AG04450 (cell line): ENCODE measurements around the gene SARM1. TPM values are rescaled to one million over a fixed set of nuclear protein-coding genes. Genes with fewer than 3 reads are reported as not detected.
A peak's percentile ranks its signal among the peaks of the same experiment; 100 is the strongest.

Source experiments
- CTCF ChIA-PET: fragments of 300-600, 350-600 bp; formaldehyde crosslinking; extraction: SDS; loops from one replicate; lab custom pipeline; 2022; ENCODE audit warnings: antibody characterized with exemption, inconsistent platforms; lab: Charles Lee
- POLR2A ChIA-PET: fragments of 350-600 bp; formaldehyde crosslinking; extraction: SDS; loops from one replicate; lab custom pipeline; 2021; ENCODE audit warnings: antibody characterized with exemption, inconsistent platforms; lab: Yijun Ruan, JAX
- DNase-seq: peaks from one replicate; pipeline ENCODE4 v3.0.0-alpha.2; 2011; ENCODE audit warnings: low read depth, low spot score
- H3K27ac ChIP-seq: one replicate; pipeline ENCODE4 v1.5.1; 2012; ENCODE audit warnings: low read depth, low read length, control low read depth
- H3K27me3 ChIP-seq: one replicate; pipeline ENCODE4 v1.6.0; 2012; ENCODE audit warnings: low read length; ENCODE audit not compliant: control insufficient read depth, insufficient read depth
- H3K4me3 ChIP-seq: 2 replicates; pipeline ENCODE4 v1.5.1; 2011; ENCODE audit warnings: mild to moderate bottlenecking, low read depth, low read length, control low read depth
- H3K9me3 ChIP-seq: 2 replicates; pipeline ENCODE4 v1.5.1; 2012; ENCODE audit warnings: low read length; ENCODE audit not compliant: control insufficient read depth, insufficient read depth
- CTCF ChIP-seq: IDR thresholded peaks from 2 replicates; pipeline ENCODE4 v1.5.1; 2011; ENCODE audit warnings: low read depth, low read length, control low read depth, inconsistent platforms
- polyA plus RNA-seq: library from polyadenylated mRNA; depleted of rRNA; stranded (reverse); fragments of >200 nt; gene quantifications from 2 replicates; pipeline ENCODE4 v1.2.3, GENCODE V29; 2011

The SARM1 gene
- polyA plus RNA-seq, 1 experiment, result 6.2 TPM

DNA sequence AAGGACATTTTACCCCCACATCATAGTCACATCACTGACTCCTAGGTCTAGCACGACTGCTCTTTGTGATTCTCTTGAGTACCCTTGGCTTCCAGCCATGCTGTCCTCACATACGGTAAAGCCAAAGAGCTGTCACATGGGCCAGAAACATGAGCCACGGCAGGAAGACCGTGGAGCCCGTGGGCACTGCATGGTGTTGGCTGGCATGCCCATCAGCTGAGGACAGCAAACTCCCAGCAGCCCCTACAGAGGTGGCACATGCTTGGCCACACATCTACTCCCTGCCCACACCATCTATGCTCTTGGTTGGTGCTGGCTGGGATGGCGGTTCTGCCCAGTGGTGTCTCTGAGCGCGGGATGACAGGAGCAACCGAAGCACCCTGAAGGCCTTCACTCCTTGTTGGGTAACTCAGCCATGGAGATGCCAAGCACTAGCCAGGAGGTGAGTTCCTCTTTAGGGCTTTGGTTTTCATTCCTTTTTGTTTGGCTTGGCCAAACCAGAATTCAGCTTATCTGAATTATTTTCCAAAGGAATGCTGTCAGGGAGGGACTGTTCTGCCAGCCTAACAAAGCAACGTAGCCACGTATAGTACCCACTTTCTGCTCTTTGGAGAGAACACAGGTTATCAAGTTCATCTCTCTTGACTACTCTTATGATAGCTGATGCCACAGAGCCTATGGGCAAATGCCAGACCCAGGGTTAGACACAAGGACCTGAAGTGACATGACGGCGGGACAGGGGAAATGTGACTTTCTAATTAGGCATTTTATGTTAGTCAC is 25.9 kb upstream of the SARM1 start:
- Histone ChIP-seq H3K9me3 (no peaks in the 10 kb centered on the region), H3K27me3 (no peaks in the 10 kb centered on the region), H3K4me3 (no peak overlapping the region), H3K27ac (peak overlapping the region; percentile 43)
- no peak for DNase-seq
- CTCF ChIA-PET, result interaction anchor here (0.8 kb wide), 1 partner anchor 195 kb away, joined by 3 read pairs; no protein-coding TSS in a partner anchor
- POLR2A ChIA-PET, result interaction anchor here (2.2 to 3.4 kb wide), 2 partner anchors 10 to 12 kb away, joined by 24 to 28 read pairs; partner anchors contain the start of genes IFT20, POLDIP2 and TNFAIP1
- TF ChIP-seq CTCF, result no peak

DNA sequence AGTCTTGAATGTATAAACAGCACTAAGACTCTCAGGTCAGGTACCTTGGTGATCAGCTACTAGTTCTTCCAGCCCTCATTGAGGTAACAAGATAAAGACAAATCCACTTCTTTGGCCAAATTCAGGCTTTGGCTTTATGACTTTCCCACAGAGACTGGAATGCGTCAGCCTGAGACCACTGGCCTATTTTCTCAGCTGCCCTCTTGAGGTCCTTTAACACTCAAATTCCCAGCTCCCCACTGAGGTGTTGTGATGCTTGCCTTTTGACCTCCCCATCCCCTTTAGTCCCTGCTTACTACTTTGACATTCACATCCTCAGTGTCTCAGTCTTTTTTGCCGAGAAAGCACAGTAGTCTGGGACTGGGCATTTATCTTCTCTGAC is 25.3 kb upstream of the SARM1 start:
- H3K4me3 ChIP-seq, result no peak overlapping the region
- no peak for DNase-seq
- H3K27ac ChIP-seq, result peak overlapping the region; percentile 89
- no peaks in the 10 kb centered on the region for H3K9me3 ChIP-seq
- TF ChIP-seq CTCF, result no peak
- CTCF ChIA-PET, result interaction anchor here (0.8 kb wide), 1 partner anchor 195 kb away, joined by 3 read pairs; no protein-coding TSS in a partner anchor
- no peaks in the 10 kb centered on the region for H3K27me3 ChIP-seq
- POLR2A ChIA-PET, result interaction anchor here (2.2 to 3.4 kb wide), 2 partner anchors 11 kb away, joined by 24 to 28 read pairs; partner anchors contain the start of genes IFT20, POLDIP2 and TNFAIP1

DNA sequence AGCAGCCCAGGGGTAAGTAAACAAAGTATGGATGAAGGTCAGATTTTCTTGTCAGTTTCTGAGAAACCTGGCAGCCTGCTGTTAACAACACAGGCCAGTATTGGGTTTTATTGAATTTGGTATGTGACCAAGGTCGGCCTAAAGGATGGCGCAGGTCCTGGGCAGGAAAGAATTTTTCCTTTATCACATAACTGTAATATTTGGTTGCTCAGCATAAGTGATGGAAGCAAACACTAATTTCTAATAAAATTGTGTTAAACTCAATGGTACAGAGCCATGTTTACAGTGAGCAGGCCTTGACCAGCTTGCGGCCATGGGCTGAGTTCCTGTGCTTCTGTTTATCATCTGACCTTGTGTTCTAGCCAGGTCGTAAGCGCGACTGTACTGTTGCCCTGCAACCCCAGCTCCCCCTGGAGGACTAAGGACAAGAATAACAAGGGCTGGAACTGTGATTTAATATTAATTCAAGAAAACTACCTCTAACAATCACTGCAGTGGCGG is 24.7 kb upstream of the SARM1 start:
- ChIA-PET CTCF (interaction anchor here (0.8 kb wide), 1 partner anchor 194 kb away, joined by 3 read pairs; no protein-coding TSS in a partner anchor), POLR2A (interaction anchor here (0.9 to 3.4 kb wide), 3 partner anchors 9 to 11 kb away, joined by 3 to 28 read pairs (median 24); partner anchors contain the start of genes IFT20, POLDIP2 and TNFAIP1)
- TF ChIP-seq CTCF, result peak; percentile 46
- no peak overlapping the region for H3K4me3 ChIP-seq
- peak overlapping the region; percentile 89 for H3K27ac ChIP-seq
- DNase-seq, result no peak
- H3K9me3 ChIP-seq, result no peaks in the 10 kb centered on the region
- no peaks in the 10 kb centered on the region for H3K27me3 ChIP-seq

DNA sequence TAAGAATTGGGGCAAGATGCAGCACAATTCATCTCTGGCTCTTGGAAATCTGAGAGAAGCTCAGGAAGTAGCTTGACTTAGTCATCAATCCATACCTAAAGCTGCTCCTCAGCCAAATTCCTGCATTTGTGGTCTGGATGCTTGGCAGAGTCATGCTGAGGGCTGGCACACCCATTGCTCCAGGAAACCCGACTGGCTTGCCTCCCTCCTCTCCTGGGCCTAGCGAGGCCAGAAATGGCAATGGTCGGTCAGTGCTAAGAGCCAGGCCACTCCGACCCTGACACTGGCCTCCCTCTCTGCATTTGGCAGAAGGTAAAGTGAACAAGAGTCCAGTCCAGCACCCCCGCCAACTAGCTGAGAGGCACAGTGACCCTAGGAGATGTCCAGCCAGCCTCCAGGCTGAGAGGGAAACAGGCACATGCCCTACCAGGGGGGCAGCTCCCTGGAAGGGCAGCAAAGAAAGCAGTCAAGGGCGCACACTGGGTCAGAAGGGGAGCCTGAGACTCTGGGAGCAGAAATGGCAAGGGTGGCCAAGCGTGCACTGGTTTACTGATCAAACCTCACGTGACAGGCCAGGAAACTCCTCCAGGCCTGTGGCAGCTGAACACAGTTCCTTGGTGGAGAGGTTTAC is 24.1 kb upstream of the SARM1 start:
- Histone ChIP-seq H3K27me3 (no peaks in the 10 kb centered on the region), H3K27ac (peak overlapping the region; percentile 89), H3K4me3 (no peak overlapping the region), H3K9me3 (no peaks in the 10 kb centered on the region)
- no peak for TF ChIP-seq CTCF
- ChIA-PET POLR2A (interaction anchor here (0.9 to 3.4 kb wide), 3 partner anchors 9 to 12 kb away, joined by 3 to 28 read pairs (median 24); partner anchors contain the start of genes IFT20, POLDIP2 and TNFAIP1), CTCF (no interaction called here)
- peak; percentile 75 for DNase-seq
